NB4 (cell line): ENCODE data around the gene WDR70.

Source experiments
- CTCF ChIP-seq: IDR thresholded peaks from one replicate; pipeline ENCODE4 v1.5.1; 2012; ENCODE audit warnings: low read depth, low read length
- MAX ChIP-seq: IDR thresholded peaks from 2 replicates; pipeline ENCODE4 v1.6.1; 2011; ENCODE audit warnings: low read depth, low read length
- MYC ChIP-seq: IDR thresholded peaks from 2 replicates; pipeline ENCODE4 v1.6.1; 2011; ENCODE audit warnings: low read depth, low read length
- POLR2A ChIP-seq: IDR thresholded peaks from 2 replicates; pipeline ENCODE4 v1.6.1; 2011; ENCODE audit warnings: mild to moderate bottlenecking; ENCODE audit not compliant: insufficient read length; ENCODE audit errors: extremely low read depth

- TF ChIP-seq CTCF = no peak
- no peak for TF ChIP-seq POLR2A
- TF ChIP-seq MYC = no peak
- no peak for TF ChIP-seq MAX
These were observed 173.9 kb downstream of the WDR70 start for GRCh38 chr5:37552770-37553719.
